ENCODE measurements around the gene UBE2V1. TPM values are rescaled to one million over a fixed set of nuclear protein-coding genes. Genes with fewer than 3 reads are reported as not detected.

The UBE2V1 gene
- total and polyA plus RNA-seq, 2 of the 13 experiments (the other 11 are each of a cell fraction or from before 2014, with no cell fraction given) = 81.3 to 132 TPM

DNA sequence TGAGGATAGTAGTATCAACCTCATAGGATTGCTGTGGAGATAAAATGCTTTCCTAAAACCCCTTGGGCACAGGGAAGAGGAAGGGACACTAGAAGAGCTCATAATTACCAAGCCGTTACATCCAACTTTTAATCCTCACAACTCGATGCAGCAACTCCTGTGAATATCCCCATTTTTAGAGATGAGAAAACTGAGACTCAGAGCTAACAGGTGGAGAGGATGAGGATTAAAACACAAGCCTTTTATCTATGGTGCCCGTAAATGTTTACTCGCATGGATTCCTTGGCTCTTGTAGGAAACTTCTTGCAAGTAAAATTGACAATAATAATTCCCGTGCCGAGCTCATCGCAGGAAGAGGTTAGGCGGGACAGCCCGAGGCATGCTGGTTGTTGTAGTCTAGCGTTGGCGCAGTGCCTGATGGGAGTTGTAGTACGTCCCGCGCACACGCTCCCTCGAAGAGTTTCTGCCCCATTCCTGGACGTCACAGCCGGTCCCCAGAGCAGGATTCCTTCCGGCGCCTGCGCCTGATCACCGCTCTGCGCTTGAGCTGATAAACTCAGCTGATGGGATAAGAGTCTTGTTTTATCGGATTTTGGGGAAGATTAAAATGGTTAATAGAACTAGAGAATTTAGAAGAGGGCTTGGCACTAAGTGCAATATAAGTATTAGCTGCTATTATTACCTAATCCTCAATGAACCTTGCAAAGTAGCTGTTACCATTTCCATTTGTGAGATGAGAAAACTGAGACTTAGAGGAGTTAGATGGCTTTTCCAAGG is 2.8 kb upstream of the UBE2V1 start (continued):
- peak; percentile 87; the same call in 1 of the 2 replicates for TF ChIP-seq E2F2 (CRISPR knock-in tag; IDR thresholded peaks at IDR 0.05; ENCODE audit: borderline replicate concordance)
- no peak; the same call in 1 of the 2 replicates for TF ChIP-seq ZNF512B (CRISPR knock-in tag; IDR thresholded peaks at IDR 0.05; ENCODE audit: borderline replicate concordance)
- TF ChIP-seq ZBTB42 (CRISPR knock-in tag; IDR thresholded peaks at IDR 0.05) = no peak
- TF ChIP-seq BRD4 (CRISPR knock-in tag; IDR thresholded peaks at IDR 0.05) = no peak
- no peak for TF ChIP-seq NR3C1 (CRISPR knock-in tag; IDR thresholded peaks at IDR 0.05)
- no peak for TF ChIP-seq HNF1A (IDR thresholded peaks at IDR 0.05; ENCODE audit: low read depth)
- peak; percentile 40; the same call in 1 of the 2 replicates for TF ChIP-seq HNF1A (CRISPR knock-in tag; IDR thresholded peaks at IDR 0.05; ENCODE audit: borderline replicate concordance)
- TF ChIP-seq ZZZ3 (CRISPR knock-in tag; IDR thresholded peaks at IDR 0.05; ENCODE audit: borderline replicate concordance) = peak; percentile 91; the same call in 1 of the 2 replicates
- TF ChIP-seq GATAD2A (CRISPR knock-in tag; IDR thresholded peaks at IDR 0.05) = 0 out of 2 replicates have a peak, but pooled peaks have one; percentile 47
- TF ChIP-seq SRY (CRISPR knock-in tag; IDR thresholded peaks at IDR 0.05) = no peak; the same call in 1 of the 2 replicates
- TF ChIP-seq, protein P1, sequence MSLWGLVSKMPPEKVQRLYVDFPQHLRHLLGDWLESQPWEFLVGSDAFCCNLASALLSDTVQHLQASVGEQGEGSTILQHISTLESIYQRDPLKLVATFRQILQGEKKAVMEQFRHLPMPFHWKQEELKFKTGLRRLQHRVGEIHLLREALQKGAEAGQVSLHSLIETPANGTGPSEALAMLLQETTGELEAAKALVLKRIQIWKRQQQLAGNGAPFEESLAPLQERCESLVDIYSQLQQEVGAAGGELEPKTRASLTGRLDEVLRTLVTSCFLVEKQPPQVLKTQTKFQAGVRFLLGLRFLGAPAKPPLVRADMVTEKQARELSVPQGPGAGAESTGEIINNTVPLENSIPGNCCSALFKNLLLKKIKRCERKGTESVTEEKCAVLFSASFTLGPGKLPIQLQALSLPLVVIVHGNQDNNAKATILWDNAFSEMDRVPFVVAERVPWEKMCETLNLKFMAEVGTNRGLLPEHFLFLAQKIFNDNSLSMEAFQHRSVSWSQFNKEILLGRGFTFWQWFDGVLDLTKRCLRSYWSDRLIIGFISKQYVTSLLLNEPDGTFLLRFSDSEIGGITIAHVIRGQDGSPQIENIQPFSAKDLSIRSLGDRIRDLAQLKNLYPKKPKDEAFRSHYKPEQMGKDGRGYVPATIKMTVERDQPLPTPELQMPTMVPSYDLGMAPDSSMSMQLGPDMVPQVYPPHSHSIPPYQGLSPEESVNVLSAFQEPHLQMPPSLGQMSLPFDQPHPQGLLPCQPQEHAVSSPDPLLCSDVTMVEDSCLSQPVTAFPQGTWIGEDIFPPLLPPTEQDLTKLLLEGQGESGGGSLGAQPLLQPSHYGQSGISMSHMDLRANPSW (CRISPR knock-in tag; IDR thresholded peaks at IDR 0.05; ENCODE audit: borderline replicate concordance) = no peak
- no peak for TF ChIP-seq ARNT (IDR thresholded peaks at IDR 0.05)
- TF ChIP-seq ZNF335 (CRISPR knock-in tag; IDR thresholded peaks at IDR 0.05) = peak; percentile 89; the same call in 1 of the 2 replicates
- TF ChIP-seq NFKBIZ (CRISPR knock-in tag; IDR thresholded peaks at IDR 0.05) = no peak
- peak; percentile 94 for TF ChIP-seq XRCC5 (optimal IDR thresholded peaks at IDR 0.05; ENCODE audit: low read length)
- peak; percentile 96 for TF ChIP-seq IRF2 (CRISPR knock-in tag; IDR thresholded peaks at IDR 0.05)
- 0 out of 2 replicates have a peak, but pooled peaks have one; percentile 66 for TF ChIP-seq ZNF34 (CRISPR knock-in tag; IDR thresholded peaks at IDR 0.05; ENCODE audit: borderline replicate concordance)
- TF ChIP-seq CREB1 (IDR thresholded peaks at IDR 0.05) = peak; percentile 88
- TF ChIP-seq CREB1 (CRISPR knock-in tag; IDR thresholded peaks at IDR 0.05) = peak; percentile 96
- no peak for TF ChIP-seq ATRX (CRISPR knock-in tag; IDR thresholded peaks at IDR 0.05; ENCODE audit: borderline replicate concordance)
